Astrocyte of the cerebellum (primary cell): Measurements from ENCODE around the gene TMTC1.
"Not testable (repeated sequence)": the region's sequence is repeated elsewhere in the genome, so short reads cannot be mapped to it uniquely, and the experiment has no call there.

Experiments
- DNase-seq: peaks from one replicate; pipeline ENCODE4 v3.0.0-alpha.2; 2011; ENCODE audit warnings: low read depth
- H3K4me3 ChIP-seq: 2 replicates; pipeline ENCODE4 v1.5.1; 2011; ENCODE audit warnings: mild to moderate bottlenecking, low read depth, low read length, moderate library complexity
- in situ Hi-C: cut with HindIII; loops from 2 replicates; pipeline ENCODE4 v1.10.0; 2017; ENCODE audit warnings: low sequenced_read_pairs
- TF ChIP-seq, protein P1 (sequence below): IDR thresholded peaks from 2 replicates; pipeline ENCODE4 v1.5.1; 2012; ENCODE audit warnings: low read length, low read depth, moderate library complexity, mild to moderate bottlenecking; ENCODE audit errors: missing control alignments

TMTC1 gene

DNA sequence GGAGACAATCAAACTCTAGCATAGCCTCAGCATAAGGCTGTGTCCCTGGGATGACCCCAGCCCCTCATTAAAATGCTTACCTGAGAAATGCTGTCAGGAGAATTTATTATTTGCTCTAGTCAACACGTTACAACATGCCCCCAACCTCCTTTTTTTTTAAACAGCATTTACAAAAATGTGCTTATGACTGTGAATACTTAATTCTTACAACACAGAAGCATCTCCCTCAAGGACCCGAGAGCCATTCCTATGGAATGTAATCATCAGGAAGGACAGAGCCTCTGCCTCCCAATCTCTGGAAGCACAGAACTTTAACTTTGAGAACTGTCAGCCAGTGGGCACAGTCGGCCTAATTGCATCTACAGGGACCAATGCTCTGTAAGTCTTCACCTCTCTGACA, 149.7 kb downstream of the TMTC1 start:
- no peak for DNase-seq
- TF ChIP-seq, protein P1, sequence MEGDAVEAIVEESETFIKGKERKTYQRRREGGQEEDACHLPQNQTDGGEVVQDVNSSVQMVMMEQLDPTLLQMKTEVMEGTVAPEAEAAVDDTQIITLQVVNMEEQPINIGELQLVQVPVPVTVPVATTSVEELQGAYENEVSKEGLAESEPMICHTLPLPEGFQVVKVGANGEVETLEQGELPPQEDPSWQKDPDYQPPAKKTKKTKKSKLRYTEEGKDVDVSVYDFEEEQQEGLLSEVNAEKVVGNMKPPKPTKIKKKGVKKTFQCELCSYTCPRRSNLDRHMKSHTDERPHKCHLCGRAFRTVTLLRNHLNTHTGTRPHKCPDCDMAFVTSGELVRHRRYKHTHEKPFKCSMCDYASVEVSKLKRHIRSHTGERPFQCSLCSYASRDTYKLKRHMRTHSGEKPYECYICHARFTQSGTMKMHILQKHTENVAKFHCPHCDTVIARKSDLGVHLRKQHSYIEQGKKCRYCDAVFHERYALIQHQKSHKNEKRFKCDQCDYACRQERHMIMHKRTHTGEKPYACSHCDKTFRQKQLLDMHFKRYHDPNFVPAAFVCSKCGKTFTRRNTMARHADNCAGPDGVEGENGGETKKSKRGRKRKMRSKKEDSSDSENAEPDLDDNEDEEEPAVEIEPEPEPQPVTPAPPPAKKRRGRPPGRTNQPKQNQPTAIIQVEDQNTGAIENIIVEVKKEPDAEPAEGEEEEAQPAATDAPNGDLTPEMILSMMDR: no peak
- no peak overlapping the region for H3K4me3 ChIP-seq
- in situ Hi-C loops: no loop called here

DNA sequence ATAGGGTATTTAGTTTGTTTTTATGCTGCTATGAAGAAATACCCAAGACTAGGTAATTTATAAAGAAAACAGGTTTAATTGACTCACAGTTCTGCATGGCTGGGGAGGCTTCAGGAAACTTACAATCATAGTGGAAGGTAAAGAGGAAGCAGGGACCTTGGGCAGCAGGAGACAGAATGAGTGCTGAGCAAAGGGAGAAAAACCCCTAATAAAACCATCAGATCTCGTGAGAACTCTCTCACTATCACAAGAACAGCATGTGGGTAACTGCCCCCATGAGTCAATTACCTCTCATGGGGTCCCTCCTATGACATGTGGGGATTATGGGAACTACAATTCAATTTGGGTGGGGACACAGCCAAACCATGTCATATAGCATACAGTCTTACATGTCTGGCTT, 153.6 kb downstream of the TMTC1 start:
- in situ Hi-C loops, DNase-seq, H3K4me3 ChIP-seq: not testable (repeated sequence)

DNA sequence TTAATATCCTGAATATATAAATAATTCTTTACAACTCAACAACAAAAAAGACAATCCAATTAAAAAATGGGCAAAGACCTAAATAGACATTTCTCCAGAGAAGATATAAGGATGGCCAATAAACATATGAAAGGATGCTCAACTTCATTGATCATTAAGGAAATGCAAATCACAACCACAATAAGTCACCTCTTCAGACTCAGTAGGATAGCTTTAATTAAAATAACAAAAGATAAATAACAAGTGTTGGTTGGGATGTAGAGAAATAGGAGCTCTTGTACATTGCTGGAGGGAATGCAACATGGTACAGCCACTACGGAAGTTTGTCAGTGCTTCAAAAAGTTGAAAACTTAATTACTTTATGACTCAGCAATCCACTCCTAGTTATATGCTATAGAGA, 156.5 kb downstream of the TMTC1 start:
- TF ChIP-seq, protein P1: no peak
- no peak overlapping the region for H3K4me3 ChIP-seq
- no peak for DNase-seq
- in situ Hi-C loops: no loop called here

DNA sequence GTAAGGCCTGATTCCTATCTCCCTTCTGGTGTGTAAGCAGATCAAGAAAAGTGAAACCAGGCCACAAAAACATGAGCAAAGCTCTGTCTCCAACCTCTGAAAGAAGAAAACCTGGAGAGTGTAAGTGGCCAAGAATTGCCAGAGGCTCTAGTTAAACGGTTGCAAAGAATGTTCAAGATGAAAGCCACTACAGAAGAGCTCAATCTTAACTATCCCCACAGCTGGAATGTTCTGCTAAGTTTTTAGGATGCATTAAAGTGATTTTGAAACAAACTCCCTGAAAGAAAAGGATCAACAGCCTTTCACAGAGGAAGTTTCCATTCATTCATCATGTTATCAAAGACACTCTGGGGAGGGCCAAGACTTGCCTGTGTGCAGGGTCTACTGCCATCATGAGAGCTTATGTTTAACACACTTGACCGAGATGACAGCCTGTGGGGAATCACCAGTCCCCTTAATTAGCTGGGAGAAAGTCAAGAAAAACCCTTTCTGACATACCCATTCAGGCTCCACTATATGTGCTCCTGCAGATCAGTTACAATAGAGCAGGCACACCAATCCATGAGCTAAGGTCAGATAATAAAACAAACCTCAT, 158.3 kb downstream of the TMTC1 start:
- in situ Hi-C loops: no loop called here
- TF ChIP-seq, protein P1: no peak
- no peak overlapping the region for H3K4me3 ChIP-seq
- DNase-seq: no peak

DNA sequence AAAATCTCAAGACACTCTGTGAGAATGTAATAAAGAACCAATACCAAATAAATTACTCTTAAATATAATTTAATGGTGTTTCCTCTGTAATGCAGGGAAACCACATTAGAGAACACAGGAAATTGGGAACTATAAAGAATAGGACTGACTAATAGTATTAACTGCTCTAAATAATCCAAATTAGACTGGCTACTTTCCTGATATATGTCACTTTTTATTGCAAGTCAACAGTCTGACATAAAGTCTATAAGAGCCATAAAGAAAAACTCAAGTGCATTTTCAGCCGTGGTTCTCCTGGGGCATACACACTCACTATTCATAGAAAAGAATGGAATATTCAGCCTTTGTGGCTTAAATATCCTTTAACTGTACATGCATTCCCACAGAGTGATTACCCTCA, 161.5 kb downstream of the TMTC1 start:
- TF ChIP-seq, protein P1: no peak
- no peak for DNase-seq
- no peak overlapping the region for H3K4me3 ChIP-seq
- in situ Hi-C loops: no loop called here

DNA sequence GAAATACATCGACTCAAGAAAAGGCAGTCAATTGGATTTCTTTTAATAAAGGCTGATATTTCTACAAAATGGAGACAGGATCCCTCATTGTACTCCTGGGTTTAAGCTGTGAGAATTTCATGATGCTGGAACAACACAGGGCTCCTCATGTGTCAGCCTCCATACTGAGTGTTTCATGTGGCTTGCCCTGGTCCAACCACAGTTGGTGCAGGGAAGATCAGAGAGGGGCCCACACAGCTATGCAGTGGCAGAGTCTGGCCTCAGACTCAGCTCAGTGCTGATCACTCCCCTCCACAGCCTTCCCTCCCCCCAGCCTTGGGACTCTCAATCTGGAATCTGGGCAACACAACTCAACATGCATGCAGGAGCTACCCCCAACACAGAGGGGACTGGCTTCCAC, 163.7 kb downstream of the TMTC1 start:
- TF ChIP-seq, protein P1: no peak
- in situ Hi-C loops: no loop called here
- DNase-seq: no peak
- H3K4me3 ChIP-seq: no peak overlapping the region

DNA sequence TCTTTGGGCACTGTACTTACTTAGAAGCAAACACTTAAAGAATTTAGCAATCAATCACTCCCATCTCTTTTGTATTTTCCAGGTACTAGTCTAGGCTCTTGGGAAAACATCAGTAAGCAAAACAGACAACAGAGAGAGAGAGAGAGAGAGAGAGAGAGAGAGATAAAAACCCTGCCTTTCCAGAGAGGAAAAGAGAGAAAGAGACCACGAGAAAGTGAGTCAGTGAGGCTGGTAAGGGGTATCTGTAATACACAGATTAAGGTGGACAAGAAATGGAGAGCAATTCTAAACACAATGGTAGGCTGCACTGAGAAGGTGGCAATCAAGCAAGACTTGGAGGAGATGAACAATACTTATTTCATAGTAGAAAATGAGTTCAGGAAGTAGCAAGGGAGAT, 166.3 kb downstream of the TMTC1 start:
- DNase-seq: no peak
- TF ChIP-seq, protein P1: no peak
- in situ Hi-C loops: no loop called here
- no peak overlapping the region for H3K4me3 ChIP-seq
